WI38 (cell line): ENCODE data around the gene MSI2.

Source experiments
- H3K4me3 ChIP-seq: 2 replicates; pipeline ENCODE4 v1.5.1; 2011; ENCODE audit warnings: low read depth, mild to moderate bottlenecking, control low read depth, low read length
- TF ChIP-seq, protein P1 (sequence below): IDR thresholded peaks from 2 replicates; pipeline ENCODE4 v1.5.1; 2012; ENCODE audit warnings: low read depth, mild to moderate bottlenecking, control low read depth, low read length

MSI2 gene

DNA sequence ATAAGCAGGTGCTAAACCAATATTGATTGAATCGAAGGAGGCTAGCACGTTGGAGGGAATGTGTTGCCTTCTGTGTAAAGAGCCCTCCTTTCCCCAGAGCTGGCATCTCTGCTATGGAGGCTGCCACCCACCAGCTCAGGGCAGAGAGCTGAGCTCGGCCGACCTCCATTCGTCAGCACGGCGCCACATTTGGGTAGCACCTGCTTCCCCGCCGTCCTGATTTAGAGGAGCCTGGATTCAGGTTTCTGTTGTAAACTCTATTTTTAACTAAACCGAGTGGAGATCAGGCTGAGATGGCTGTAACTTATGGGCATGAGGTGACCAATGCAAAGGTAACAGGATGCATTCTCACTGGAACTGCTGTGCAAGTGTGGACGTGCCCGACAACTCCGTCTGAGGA is 316.3 kb downstream of the MSI2 start:
- no peak overlapping the region for H3K4me3 ChIP-seq
- TF ChIP-seq, protein P1, sequence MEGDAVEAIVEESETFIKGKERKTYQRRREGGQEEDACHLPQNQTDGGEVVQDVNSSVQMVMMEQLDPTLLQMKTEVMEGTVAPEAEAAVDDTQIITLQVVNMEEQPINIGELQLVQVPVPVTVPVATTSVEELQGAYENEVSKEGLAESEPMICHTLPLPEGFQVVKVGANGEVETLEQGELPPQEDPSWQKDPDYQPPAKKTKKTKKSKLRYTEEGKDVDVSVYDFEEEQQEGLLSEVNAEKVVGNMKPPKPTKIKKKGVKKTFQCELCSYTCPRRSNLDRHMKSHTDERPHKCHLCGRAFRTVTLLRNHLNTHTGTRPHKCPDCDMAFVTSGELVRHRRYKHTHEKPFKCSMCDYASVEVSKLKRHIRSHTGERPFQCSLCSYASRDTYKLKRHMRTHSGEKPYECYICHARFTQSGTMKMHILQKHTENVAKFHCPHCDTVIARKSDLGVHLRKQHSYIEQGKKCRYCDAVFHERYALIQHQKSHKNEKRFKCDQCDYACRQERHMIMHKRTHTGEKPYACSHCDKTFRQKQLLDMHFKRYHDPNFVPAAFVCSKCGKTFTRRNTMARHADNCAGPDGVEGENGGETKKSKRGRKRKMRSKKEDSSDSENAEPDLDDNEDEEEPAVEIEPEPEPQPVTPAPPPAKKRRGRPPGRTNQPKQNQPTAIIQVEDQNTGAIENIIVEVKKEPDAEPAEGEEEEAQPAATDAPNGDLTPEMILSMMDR, result no peak

DNA sequence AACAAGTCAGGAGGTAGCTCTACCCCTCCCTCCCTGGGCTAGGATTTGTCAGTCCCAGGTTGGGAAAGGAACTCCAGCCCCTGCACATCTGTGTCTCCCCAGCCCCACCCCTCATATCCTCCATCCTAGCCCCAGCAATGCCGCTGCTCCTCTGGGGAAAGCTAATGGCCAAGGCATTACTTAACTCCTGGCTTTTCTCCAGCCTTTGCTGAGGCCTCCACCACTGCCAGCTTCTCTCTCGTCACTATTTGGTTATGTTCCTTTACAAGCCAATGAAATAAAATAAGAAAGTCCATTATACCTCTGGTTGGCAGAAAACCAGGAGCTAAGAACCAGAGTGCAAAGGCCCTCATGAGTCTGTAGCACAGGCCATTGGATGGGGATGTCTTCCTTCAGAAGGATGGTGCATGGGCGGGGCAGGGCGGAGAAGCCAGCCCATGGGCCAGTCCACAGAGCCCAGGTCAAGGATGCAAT is 317.8 kb downstream of the MSI2 start:
- TF ChIP-seq, protein P1, result no peak
- no peak overlapping the region for H3K4me3 ChIP-seq

DNA sequence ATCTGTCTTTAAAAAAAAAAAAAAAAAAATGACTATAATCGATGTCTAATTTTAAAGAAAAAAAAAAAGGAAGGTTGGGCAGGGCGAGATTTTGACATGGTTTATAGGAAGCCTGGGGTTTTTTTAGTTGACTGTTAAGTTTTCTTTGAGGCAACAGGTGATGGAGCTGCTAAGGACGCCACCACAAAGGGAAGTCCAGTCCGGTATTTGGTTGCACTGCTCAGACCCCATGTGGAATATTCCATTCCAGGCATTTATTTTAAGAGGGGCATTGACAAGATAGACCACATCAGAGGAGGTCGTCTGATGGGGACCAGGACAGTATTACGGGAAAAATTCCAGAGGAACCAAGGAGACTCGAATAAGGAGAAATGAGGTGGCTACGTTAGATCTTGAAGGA is 320.4 kb downstream of the MSI2 start:
- no peak overlapping the region for H3K4me3 ChIP-seq
- TF ChIP-seq, protein P1, result no peak

DNA sequence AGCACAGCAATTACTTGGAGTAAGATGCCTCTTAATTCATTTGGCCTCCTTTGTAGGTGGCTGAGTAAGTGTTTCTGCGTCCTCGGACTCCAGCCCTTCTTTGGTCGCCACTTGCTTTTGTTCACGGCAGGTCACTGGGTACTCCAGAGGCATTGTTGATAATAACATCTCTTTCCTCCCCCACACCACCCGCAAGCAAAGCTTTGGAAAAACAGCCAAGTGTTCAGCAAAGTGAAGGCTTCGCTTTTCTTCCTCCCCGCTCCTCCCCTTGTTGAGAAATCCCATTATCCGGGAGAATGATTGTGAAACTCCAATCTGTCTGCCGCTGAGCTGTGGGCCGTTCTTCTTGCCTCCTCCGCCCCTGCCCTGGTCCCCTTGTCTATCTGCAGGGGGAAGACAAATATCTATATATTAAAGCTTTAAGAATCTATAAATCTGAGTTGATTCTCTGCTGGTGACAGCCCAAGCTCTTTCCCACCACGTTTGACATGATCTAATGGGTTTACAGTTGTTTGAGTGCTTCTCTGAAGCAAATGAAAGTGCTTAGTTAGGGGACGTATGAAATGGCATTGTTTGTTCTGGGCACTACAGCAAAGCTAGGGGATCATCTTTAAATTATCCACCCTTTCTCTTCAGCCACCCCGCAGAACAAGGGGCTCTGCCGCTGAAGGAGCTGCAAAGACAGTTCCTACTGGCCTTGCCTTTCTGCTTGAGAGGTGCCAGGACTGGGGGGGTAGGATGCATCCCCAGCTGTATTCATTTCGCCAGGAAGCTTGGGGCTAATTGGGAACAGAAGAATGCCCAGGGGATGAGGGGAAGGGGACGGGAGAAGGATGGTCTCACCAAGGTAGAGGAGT is 321.7 kb downstream of the MSI2 start:
- TF ChIP-seq, protein P1, result no peak
- peak overlapping the region; percentile 51 for H3K4me3 ChIP-seq

DNA sequence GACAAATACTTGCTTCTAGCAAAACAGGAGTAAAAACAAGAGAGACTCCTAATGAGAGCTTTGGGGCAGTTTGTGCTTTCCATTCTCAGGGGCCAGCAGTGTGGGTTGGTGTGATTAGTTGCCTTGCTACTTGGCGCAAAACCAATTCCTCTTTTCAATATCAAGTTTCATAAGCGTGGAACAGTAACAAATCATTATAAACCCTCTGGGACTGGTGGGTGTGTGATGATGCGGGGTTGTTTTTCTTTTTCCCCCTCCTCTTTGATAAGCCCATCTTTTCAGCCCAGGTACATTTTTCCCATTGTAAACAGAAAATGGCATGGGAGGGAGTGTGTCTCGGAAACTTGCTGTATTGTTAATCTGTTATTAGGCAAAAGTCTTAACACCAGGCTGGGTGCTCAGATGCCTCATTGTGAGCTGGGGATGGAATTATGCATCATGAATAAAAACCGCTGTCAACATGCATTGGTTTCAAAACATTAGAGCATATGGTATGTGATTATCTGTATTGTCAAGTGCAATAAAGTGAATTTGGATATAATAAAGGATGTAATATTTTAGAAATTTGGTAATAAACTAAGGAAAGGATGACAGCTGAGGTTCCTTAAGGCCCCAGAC is 322.4 kb downstream of the MSI2 start:
- no peak overlapping the region; the same call in 1 of the 2 replicates for H3K4me3 ChIP-seq
- TF ChIP-seq, protein P1, result no peak

DNA sequence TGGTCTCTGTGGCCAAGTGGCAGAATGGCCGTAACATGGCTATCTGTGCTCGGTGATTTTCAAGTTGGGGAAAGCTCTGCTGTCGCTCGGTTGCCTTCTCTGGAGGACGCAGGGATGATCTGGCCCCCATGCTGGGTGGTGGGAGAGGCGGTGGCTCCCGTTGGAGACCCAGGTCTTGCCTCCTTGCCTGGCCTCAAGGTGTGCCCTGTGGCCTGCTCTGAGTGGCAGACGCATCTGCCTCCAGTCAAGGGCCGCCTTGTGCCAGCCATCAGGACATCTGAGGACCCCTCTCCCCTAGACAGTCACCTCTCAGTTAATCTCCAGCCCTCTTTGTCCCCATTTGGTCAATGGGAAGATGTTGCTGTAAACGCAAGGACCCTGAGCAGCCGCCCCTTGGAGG is 322.9 kb downstream of the MSI2 start:
- H3K4me3 ChIP-seq, result no peak overlapping the region
- TF ChIP-seq, protein P1, result no peak
